B cell (primary cell): Measurements from ENCODE around the gene ADH1B.

Experiments
- CTCF ChIP-seq: fragments of 200-600 bp; IDR thresholded peaks from one replicate; pipeline ENCODE4 v1.8.0; 2022; ENCODE audit warnings: antibody characterized with exemption, mild to moderate bottlenecking
- EZH2 ChIP-seq: IDR thresholded peaks from 2 replicates; pipeline ENCODE4 v1.6.1; 2012; ENCODE audit warnings: borderline replicate concordance, low read depth, mild to moderate bottlenecking, moderate library complexity, low read length; ENCODE audit not compliant: insufficient read depth, poor library complexity, severe bottlenecking

GRCh38 chr4:99285387-99285786 is 35.8 kb downstream of the ADH1B start:
- TF ChIP-seq CTCF: no peak
- no peak for TF ChIP-seq EZH2
